ENCODE data around the gene SGCD.

DNA sequence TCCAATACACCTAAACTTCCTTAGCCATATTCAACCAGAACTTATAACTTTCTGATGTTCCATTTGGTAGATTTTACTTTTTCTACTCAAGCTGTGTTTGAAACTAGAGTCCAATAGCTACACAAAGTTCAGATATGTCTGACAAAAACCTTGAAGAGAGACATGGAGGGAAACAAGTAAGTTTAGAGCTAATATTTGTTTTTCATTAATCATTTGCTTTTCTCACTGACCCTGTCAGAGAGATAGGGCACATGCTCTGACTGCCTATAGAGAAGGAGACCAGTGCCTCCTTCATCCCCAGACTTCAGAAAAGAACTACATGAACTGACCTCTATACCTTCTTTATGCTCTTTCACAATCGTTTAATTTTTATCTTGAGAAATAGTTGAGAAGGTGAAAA, 366.1 kb downstream of the SGCD start:
- TF ChIP-seq POLR2A (IDR thresholded peaks at IDR 0.05): no peak
- TF ChIP-seq, protein P1, sequence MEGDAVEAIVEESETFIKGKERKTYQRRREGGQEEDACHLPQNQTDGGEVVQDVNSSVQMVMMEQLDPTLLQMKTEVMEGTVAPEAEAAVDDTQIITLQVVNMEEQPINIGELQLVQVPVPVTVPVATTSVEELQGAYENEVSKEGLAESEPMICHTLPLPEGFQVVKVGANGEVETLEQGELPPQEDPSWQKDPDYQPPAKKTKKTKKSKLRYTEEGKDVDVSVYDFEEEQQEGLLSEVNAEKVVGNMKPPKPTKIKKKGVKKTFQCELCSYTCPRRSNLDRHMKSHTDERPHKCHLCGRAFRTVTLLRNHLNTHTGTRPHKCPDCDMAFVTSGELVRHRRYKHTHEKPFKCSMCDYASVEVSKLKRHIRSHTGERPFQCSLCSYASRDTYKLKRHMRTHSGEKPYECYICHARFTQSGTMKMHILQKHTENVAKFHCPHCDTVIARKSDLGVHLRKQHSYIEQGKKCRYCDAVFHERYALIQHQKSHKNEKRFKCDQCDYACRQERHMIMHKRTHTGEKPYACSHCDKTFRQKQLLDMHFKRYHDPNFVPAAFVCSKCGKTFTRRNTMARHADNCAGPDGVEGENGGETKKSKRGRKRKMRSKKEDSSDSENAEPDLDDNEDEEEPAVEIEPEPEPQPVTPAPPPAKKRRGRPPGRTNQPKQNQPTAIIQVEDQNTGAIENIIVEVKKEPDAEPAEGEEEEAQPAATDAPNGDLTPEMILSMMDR (IDR thresholded peaks at IDR 0.05 in 8 of 11, conservative IDR thresholded peaks at IDR 0.05 in 3 of 11): no peak

Data from spleen (tissue), 7 donors.